Activated T-helper 2 cell treated with anti-CD3 and anti-CD28 coated beads, Interferon-gamma antibody, Interleukin-2, Interleukin-4, amounts not matched to agents 10 μg/mL and 5 μg/mL and 100 μg/mL, durations not matched to agents 14 hours and 24 hours and 36 hours (primary cell): ENCODE data around the gene LHFPL2. TPM values are rescaled to one million over a fixed set of nuclear protein-coding genes. Genes with fewer than 3 reads are reported as not detected.
"Not testable (repeated sequence)": the region's sequence is repeated elsewhere in the genome, so short reads cannot be mapped to it uniquely, and the experiment has no call there.

Experiments used
- DNase-seq: peaks from one replicate; pipeline ENCODE4 v3.0.0; 2021; ENCODE audit warnings: low spot score
- H3K27ac Mint-ChIP-seq: one replicate; pipeline ENCODE4 v1.8.0; 2021; ENCODE audit warnings: mixed read lengths
- H3K27me3 Mint-ChIP-seq: one replicate; pipeline ENCODE4 v1.8.0; 2021; ENCODE audit warnings: low read depth, mixed read lengths
- H3K36me3 Mint-ChIP-seq: one replicate; pipeline ENCODE4 v1.8.0; 2021; ENCODE audit warnings: low read depth, mixed read lengths
- H3K4me1 Mint-ChIP-seq: one replicate; pipeline ENCODE4 v1.8.0; 2021; ENCODE audit warnings: low read depth, mixed read lengths
- H3K4me3 Mint-ChIP-seq: one replicate; pipeline ENCODE4 v1.8.0; 2021; ENCODE audit warnings: low read depth, mild to moderate bottlenecking, moderate library complexity, mixed read lengths
- H3K9me3 Mint-ChIP-seq: one replicate; pipeline ENCODE4 v1.8.0; 2021; ENCODE audit warnings: mixed read lengths
- intact Hi-C: fragments of 100-400 bp; cut with micrococcal nuclease; formaldehyde crosslinking; loops from one replicate; pipeline ENCODE4 v1.15.1; 2023
- total RNA-seq: library from RNA; stranded (reverse); gene quantifications from 2 replicates; pipeline ENCODE4 v1.2.3, GENCODE V29; 2022

Gene LHFPL2
- total RNA-seq = 0.09 and 0.16 TPM in 2 replicates

- DNase-seq = peak; percentile 10
- no peaks in the 10 kb centered on the region for H3K9me3 Mint-ChIP-seq
- H3K36me3 Mint-ChIP-seq = no peaks in the 10 kb centered on the region
- peaks cover 50% of the 10 kb centered on the region for H3K27me3 Mint-ChIP-seq
- H3K27ac Mint-ChIP-seq = no peak within 1 kb of the TSS
- H3K4me3 Mint-ChIP-seq = peak within 1 kb of the TSS; percentile 76
- H3K4me1 Mint-ChIP-seq = peaks cover 12% of the 10 kb centered on the region
- intact Hi-C loops = no loop called here
Measured at GRCh38 chr5:78648359-78649210, at the start of gene LHFPL2. LHFPL2 (minus strand) TSS chr5:78648772; CDS start chr5:78510213, 138,559 bp downstream.

GRCh38 chr5:78696637-78697036 is 48.1 kb upstream of the LHFPL2 start:
- intact Hi-C loops = no loop called here
- no peak for DNase-seq
- H3K27me3 Mint-ChIP-seq = peaks cover 6% of the 10 kb centered on the region
- no peaks in the 10 kb centered on the region for H3K36me3 Mint-ChIP-seq
- H3K4me1 Mint-ChIP-seq = no peaks in the 10 kb centered on the region
- H3K9me3 Mint-ChIP-seq = no peaks in the 10 kb centered on the region
- H3K27ac Mint-ChIP-seq = no peak overlapping the region
- H3K4me3 Mint-ChIP-seq = no peak overlapping the region

- H3K4me1 Mint-ChIP-seq, H3K36me3 Mint-ChIP-seq, H3K27ac Mint-ChIP-seq, H3K27me3 Mint-ChIP-seq, intact Hi-C loops, H3K9me3 Mint-ChIP-seq, DNase-seq, H3K4me3 Mint-ChIP-seq: not testable (repeated sequence)
Measured at GRCh38 chr5:78696052-78696451, 47.5 kb upstream of the LHFPL2 start.

- Mint-ChIP-seq H3K27ac (no peak overlapping the region), H3K27me3 (peaks cover 11% of the 10 kb centered on the region), H3K36me3 (no peaks in the 10 kb centered on the region), H3K4me1 (no peaks in the 10 kb centered on the region), H3K4me3 (no peak overlapping the region), H3K9me3 (no peaks in the 10 kb centered on the region)
- DNase-seq = no peak
- intact Hi-C loops = no loop called here
Measured at GRCh38 chr5:78693339-78693738, 44.8 kb upstream of the LHFPL2 start.

- Mint-ChIP-seq H3K27me3 (peaks cover 9% of the 10 kb centered on the region), H3K27ac (no peak overlapping the region), H3K4me3 (no peak overlapping the region), H3K9me3 (no peaks in the 10 kb centered on the region), H3K36me3 (no peaks in the 10 kb centered on the region), H3K4me1 (peaks cover 2% of the 10 kb centered on the region)
- intact Hi-C loops = no loop called here
- no peak for DNase-seq
Measured at GRCh38 chr5:78691084-78691960, 42.8 kb upstream of the LHFPL2 start.

GRCh38 chr5:78690253-78690972 is 41.8 kb upstream of the LHFPL2 start:
- Mint-ChIP-seq H3K9me3 (no peaks in the 10 kb centered on the region), H3K27me3 (peaks cover 9% of the 10 kb centered on the region)
- DNase-seq = no peak

GRCh38 chr5:78689540-78690252 is 41.1 kb upstream of the LHFPL2 start:
- Mint-ChIP-seq H3K9me3 (no peaks in the 10 kb centered on the region), H3K27me3 (peaks cover 9% of the 10 kb centered on the region), H3K4me3 (no peak overlapping the region), H3K27ac (no peak overlapping the region), H3K36me3 (no peaks in the 10 kb centered on the region), H3K4me1 (peaks cover 2% of the 10 kb centered on the region)
- intact Hi-C loops = no loop called here
- DNase-seq = no peak

More at GRCh38 chr5:78690253-78690972, 41.8 kb upstream of the LHFPL2 start:
- H3K36me3 Mint-ChIP-seq = no peaks in the 10 kb centered on the region
- intact Hi-C loops = no loop called here
- peaks cover 2% of the 10 kb centered on the region for H3K4me1 Mint-ChIP-seq
- H3K27ac Mint-ChIP-seq = no peak overlapping the region
- no peak overlapping the region for H3K4me3 Mint-ChIP-seq

GRCh38 chr5:78687514-78687913 is 38.9 kb upstream of the LHFPL2 start:
- intact Hi-C loops, H3K4me1 Mint-ChIP-seq, H3K36me3 Mint-ChIP-seq, H3K4me3 Mint-ChIP-seq, H3K9me3 Mint-ChIP-seq, H3K27ac Mint-ChIP-seq, DNase-seq, H3K27me3 Mint-ChIP-seq: not testable (repeated sequence)

- H3K27ac Mint-ChIP-seq, DNase-seq, H3K9me3 Mint-ChIP-seq, H3K4me3 Mint-ChIP-seq, intact Hi-C loops, H3K36me3 Mint-ChIP-seq, H3K4me1 Mint-ChIP-seq, H3K27me3 Mint-ChIP-seq: not testable (repeated sequence)
Measured at GRCh38 chr5:78683905-78684304, 35.3 kb upstream of the LHFPL2 start.

GRCh38 chr5:78679905-78680304 is 31.3 kb upstream of the LHFPL2 start:
- intact Hi-C loops = no loop called here
- no peak overlapping the region for H3K4me3 Mint-ChIP-seq
- H3K27me3 Mint-ChIP-seq = no peaks in the 10 kb centered on the region
- H3K36me3 Mint-ChIP-seq = no peaks in the 10 kb centered on the region
- no peaks in the 10 kb centered on the region for H3K9me3 Mint-ChIP-seq
- DNase-seq = no peak
- H3K4me1 Mint-ChIP-seq = no peaks in the 10 kb centered on the region
- H3K27ac Mint-ChIP-seq = no peak overlapping the region

GRCh38 chr5:78677777-78678668 is 29.5 kb upstream of the LHFPL2 start:
- no peaks in the 10 kb centered on the region for H3K9me3 Mint-ChIP-seq

More at GRCh38 chr5:78677777-78678668, 29.5 kb upstream of the LHFPL2 start:
- intact Hi-C loops = no loop called here
- DNase-seq = no peak
- Mint-ChIP-seq H3K27ac (no peak overlapping the region), H3K36me3 (no peaks in the 10 kb centered on the region), H3K4me1 (no peaks in the 10 kb centered on the region), H3K27me3 (peaks cover 2% of the 10 kb centered on the region), H3K4me3 (no peak overlapping the region)
